Stimulated activated CD8-positive, alpha-beta memory T cell treated with anti-CD3 and anti-CD28 coated beads, Interleukin-2, amount 100 ng/mL, for 48 hours (primary cell): ENCODE results near the gene KCNJ15.
A peak's percentile ranks its signal among the peaks of the same experiment; 100 is the strongest.
"Not testable (repeated sequence)": the region's sequence is repeated elsewhere in the genome, so short reads cannot be mapped to it uniquely, and the experiment has no call there.

Experiments
- DNase-seq, 2 donors: peaks; one replicate each; pipeline ENCODE4 v3.0.0-alpha.2; 2020; ENCODE audit warnings: low read depth in 2 of 2

KCNJ15 gene

GRCh38 chr21:38256599-38257302 lies at the start of gene KCNJ15:
Gene KCNJ15 (plus strand): TSS chr21:38256991. CDS start chr21:38299262, 42,271 bp downstream.
- no peak for DNase-seq

DNA sequence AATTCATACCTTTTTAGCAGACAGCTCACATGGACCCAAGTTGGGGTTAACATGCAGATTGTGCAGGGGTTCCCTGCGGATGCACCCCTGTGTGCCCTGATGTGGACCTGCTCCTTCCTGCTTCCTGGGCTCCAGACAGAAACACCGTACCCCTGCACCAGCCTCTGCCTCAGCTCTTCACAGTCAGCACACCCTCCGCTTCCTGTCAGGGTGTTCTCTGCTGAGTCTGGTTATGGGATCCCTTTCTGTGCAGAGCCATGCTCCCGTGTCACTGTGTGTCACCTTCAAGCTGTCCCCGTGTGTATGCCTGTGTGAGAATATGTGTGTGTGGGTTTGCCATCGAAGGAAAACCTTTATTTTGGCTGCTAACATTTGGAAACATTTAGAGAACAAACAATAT lies 48.7 kb upstream of the KCNJ15 start:
- DNase-seq = no peak

DNA sequence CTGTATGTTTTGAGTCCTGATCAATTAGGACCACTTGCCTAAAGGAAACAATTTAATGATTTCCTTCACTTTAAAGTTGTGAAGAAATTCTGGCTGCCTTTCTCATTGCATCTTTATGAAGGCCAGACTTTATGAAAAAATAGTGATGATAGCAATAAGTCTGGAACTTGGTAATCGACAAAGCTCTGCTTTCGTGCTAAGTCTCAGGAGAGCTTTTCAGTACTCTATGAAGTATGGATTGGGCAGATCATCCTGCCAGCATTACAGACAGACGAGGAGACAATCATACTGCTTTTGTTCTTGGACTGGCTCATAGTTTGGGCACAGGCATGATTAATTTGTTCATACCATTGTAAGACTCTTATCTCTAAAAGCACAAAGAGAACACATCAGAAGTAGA lies 45.5 kb upstream of the KCNJ15 start:
- DNase-seq = no peak

GRCh38 chr21:38212706-38213105 lies 44.1 kb upstream of the KCNJ15 start:
- DNase-seq = no peak

- peak; percentile 26 to 41 for DNase-seq
These were observed 37.7 kb upstream of the KCNJ15 start for GRCh38 chr21:38219049-38219628.

DNA sequence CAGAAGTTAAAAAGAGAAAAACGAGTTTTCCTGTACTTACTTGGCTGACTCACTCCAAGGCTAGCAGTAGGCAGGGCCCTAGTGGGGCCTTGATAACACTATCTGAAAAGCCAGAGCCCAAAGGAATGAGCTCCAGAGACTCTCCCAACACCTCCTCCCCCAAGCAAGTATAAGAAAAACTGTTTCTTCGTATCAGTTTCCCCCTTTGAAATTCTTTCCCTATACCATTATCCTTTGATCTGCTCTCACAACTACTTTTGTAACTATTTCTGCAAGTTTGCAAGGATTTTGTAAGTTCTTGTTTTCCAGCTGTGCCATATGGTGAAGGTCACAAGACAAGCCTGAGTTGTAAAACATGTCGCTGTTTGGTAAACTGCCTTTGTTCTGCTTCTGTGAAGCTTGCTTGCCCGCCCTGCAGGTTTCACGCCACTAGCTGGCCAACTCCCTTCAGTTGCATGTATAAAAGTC lies 36.5 kb upstream of the KCNJ15 start:
- DNase-seq = no peak

- no peak for DNase-seq
These were observed 35.2 kb upstream of the KCNJ15 start for GRCh38 chr21:38221594-38221993.

DNA sequence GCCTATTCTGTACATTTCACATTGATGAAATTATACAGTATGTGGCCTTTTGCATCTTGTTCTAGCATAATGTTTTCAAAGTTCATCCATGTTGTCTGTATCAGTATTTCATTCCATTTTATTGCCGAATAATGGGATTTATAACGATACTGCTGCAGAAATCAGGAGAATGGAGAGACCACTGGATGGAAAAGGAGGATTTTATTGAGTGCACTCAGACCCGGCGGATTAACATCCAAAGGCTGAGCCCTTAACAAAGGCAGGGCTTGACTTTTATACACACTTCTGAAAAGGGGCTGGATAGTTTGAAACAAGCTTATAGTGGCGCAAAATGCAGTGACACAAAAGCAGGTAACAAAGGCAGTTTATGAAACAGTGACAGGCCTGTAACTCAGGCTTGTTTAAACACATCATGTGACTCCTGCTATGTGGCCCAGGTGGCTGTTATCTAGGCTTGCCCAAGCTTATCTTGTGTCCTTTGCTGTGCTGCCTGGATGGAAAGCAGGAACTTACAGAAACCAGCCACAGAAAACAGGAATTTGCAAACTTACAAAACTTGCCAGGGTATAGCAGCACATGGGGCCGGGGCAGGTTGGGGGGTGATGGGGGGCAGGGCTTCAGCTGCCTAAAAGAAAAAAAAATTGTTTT lies 32.8 kb upstream of the KCNJ15 start:
- DNase-seq = no peak

DNA sequence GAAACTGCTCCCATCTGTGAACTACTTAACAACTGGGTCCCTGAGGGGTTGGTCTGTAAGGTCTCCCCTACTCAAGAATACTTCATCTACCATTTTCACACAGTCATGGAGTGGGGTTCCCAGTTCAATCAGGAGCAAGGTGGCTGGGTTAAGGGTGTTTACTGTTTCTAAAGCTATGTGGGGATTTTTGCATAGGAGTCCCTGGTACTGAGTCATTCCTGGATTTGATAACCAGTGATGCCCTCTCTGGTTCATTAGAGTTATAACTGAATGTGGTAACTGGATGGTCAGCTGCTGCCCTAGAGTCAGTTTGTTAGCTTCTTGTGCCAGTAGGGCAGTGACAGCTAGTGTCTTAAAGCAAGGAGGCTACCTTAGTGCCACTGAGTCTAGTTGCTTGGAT lies 29.4 kb upstream of the KCNJ15 start:
- DNase-seq = no peak

- no peak for DNase-seq
These were observed 28.7 kb upstream of the KCNJ15 start for GRCh38 chr21:38228115-38228514.

DNA sequence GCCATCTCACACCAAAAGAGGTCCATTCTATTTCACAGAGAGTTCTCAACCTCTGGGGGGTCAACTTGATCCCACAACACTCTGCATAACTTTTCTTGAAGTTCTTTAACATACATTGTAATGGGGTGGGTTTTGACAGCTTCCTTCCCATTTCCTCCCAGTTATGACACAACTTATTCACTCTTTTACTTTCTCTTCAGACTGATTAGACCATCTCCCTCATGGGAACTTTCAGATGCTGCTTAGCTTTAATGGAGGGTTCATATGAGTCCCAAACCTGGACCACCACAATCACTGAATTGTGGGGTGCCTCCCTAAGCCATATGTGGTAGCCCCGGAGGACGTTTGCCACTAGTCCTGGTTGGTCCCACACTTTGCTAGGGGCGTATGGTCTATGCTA lies 28.3 kb upstream of the KCNJ15 start:
- no peak for DNase-seq

GRCh38 chr21:38229260-38229877 lies 27.4 kb upstream of the KCNJ15 start:
- no peak for DNase-seq

DNA sequence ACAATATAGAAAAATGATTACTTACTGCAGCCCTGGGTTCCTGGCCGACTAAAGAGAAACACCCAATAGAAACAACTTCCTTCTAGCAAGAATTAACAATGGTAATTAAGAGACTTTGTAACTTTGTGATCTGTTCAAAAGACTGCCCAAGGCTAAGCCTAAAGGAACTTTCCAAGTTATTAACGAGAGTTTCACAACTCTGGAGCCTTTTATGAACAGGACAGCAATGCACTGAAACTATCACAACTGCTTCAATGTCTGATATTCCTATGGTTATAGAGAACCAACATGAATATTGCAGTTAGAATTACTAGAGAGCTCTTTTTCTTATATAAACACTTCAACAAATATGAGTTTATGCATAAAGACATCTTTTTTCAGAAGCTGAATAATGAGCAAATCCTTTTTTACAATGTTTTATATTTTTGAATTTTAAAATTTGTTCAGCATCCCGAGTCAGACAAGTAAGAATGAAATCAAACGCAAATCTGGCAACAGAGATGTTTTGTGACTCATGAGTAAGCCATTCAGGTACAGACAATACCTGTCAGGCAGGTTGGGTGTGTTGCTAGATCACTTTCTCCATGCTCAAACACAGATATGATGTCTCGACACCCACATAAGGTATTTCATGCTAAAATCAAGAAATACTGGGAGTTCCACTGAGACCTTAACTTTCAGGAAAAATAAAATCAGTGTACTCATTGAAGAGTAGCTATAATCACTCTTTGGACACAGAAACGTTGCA lies 22.2 kb upstream of the KCNJ15 start:
- no peak for DNase-seq

DNA sequence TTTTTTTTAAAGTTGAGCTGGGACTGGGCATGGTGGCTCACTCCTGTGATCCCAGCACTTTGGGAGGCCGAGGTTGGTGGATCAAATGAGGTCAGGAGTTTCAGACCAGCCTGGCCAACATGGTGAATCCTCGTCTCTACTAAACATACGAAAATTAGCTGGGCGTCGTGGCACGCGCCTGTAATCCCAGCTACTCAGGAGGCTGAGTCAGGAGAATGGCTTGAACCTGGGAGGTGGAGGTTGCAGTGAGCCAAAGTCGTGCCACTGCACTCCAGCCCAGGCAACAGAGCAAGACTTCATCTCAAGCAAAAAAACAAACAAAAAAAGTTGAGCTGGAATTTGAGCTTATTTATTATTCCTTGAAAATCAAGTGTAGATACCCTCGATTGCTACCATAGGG lies 21.5 kb upstream of the KCNJ15 start:
- DNase-seq = not testable (repeated sequence)

GRCh38 chr21:38236232-38236631 lies 20.6 kb upstream of the KCNJ15 start:
- no peak for DNase-seq

- no peak for DNase-seq
These were observed 17.1 kb upstream of the KCNJ15 start for GRCh38 chr21:38239672-38240071.

GRCh38 chr21:38240129-38240528 lies 16.7 kb upstream of the KCNJ15 start:
- no peak for DNase-seq

GRCh38 chr21:38241029-38241740 lies 15.6 kb upstream of the KCNJ15 start:
- DNase-seq = no peak

- DNase-seq = no peak
These were observed 14.7 kb upstream of the KCNJ15 start for GRCh38 chr21:38242061-38242460.

DNA sequence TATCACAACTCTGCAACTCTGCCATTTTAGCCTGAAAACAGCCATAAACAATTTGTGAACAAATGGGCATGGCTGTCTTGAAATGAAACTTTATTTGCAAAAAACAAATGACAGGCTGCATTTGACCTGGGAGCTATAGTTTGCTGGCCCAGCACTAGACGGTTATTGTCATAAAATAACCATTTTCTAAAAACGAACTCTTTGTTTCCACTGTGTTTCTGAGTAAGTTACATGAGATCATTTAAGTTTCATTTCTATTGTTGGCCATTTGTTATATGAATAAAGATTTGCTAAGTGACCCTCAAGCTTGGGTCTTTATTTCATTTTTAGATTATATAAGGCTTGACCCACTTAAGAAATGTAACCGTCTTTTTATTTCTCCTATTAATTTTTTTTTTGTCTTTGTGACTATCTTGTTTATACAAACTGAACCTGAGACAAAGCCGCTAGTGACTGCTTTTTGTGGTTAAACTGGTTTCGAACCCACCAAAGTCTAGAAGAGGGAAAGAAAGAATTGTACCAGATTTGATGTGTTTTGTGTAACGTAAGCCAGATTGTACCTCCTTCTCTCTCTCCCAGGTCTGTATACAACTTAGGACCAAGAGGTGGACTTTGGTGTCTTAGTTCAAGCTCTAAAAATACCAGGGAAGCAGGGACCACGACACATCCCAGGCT lies 12.9 kb upstream of the KCNJ15 start:
- DNase-seq = no peak

DNA sequence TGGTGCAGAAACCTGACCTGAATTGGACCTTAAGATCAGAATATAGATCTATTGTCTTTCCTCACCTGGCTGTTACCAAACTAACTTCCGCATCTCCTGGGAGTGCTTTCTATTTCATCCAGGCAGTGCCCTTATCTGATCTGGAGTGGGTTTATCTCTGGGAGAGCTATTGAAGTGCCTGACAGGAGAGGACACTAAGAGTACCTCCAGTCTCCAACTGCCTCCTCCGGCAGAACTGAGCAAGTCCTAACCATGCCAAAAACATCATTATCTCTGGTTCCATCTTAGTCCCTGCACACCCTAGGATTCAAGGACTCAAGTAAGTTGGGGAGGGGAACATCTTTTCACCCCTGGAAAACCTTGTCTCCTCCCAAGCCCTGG lies 12.4 kb upstream of the KCNJ15 start:
- no peak for DNase-seq
